ENCODE measurements around the gene DGKB.
A peak's percentile ranks its signal among the peaks of the same experiment; 100 is the strongest.

Gene DGKB

DNA sequence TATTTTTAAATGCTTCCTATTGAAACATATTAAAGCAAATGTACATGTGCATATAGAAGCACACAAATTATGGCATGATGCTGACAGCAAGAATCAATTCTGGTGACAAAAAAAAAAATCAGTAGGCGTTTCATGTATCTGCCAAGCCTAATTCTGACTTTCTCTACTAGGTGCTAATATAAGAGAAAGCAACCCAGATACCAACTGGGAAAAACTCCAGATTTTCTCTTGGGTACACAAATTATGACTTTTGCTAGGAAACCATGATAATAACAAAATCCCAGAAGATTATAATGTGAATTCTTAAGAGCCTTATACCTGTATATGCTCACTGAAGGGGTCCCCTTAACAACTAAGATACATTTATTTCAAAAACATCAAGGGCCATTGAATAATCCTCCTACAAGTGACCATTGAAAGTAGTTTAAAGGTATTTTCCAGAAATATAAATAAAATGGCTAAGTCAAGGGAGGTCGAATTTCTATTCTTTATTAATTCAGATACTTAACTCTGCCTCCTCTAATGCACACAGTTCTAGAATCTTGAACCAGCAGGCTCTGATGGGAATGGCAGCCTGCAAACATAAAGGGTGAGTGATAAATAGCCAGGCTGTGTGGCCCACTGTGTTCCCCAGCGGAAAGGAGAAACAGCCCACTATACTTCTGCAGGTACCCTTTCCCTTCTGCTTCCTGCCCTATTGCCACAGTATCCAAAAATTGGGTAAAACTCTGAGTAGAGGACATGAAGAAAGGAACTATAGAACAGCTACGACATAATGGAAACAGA lies 84.5 kb downstream of the DGKB start:
- TF ChIP-seq BACH2 (CRISPR knock-in tag; IDR thresholded peaks at IDR 0.05; ENCODE audit: borderline replicate concordance) (no peak), ZC3H10 (CRISPR knock-in tag; IDR thresholded peaks at IDR 0.05) (no peak), TOX (CRISPR knock-in tag; IDR thresholded peaks at IDR 0.05; ENCODE audit: borderline replicate concordance) (no peak), ESRRG (CRISPR knock-in tag; IDR thresholded peaks at IDR 0.05) (no peak), CSDC2 (CRISPR knock-in tag; IDR thresholded peaks at IDR 0.05) (no peak), ZNF8 (CRISPR knock-in tag; IDR thresholded peaks at IDR 0.05) (no peak), ZNF70 (CRISPR knock-in tag; IDR thresholded peaks at IDR 0.05) (no peak), ZNF565 (CRISPR knock-in tag; conservative IDR thresholded peaks at IDR 0.05; ENCODE audit: low read depth) (no peak), PPARA (CRISPR knock-in tag; IDR thresholded peaks at IDR 0.05; ENCODE audit: borderline replicate concordance) (no peak), OSR1 (CRISPR knock-in tag; IDR thresholded peaks at IDR 0.05) (no peak), TCF4 (CRISPR knock-in tag; IDR thresholded peaks at IDR 0.05; ENCODE audit: borderline replicate concordance) (no peak), ARNTL (CRISPR knock-in tag; IDR thresholded peaks at IDR 0.05; ENCODE audit: borderline replicate concordance, low read depth) (no peak)
- TF ChIP-seq, protein P1, sequence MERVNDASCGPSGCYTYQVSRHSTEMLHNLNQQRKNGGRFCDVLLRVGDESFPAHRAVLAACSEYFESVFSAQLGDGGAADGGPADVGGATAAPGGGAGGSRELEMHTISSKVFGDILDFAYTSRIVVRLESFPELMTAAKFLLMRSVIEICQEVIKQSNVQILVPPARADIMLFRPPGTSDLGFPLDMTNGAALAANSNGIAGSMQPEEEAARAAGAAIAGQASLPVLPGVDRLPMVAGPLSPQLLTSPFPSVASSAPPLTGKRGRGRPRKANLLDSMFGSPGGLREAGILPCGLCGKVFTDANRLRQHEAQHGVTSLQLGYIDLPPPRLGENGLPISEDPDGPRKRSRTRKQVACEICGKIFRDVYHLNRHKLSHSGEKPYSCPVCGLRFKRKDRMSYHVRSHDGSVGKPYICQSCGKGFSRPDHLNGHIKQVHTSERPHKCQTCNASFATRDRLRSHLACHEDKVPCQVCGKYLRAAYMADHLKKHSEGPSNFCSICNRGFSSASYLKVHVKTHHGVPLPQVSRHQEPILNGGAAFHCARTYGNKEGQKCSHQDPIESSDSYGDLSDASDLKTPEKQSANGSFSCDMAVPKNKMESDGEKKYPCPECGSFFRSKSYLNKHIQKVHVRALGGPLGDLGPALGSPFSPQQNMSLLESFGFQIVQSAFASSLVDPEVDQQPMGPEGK (CRISPR knock-in tag; IDR thresholded peaks at IDR 0.05; ENCODE audit: borderline replicate concordance): no peak
- TF ChIP-seq, protein P2, sequence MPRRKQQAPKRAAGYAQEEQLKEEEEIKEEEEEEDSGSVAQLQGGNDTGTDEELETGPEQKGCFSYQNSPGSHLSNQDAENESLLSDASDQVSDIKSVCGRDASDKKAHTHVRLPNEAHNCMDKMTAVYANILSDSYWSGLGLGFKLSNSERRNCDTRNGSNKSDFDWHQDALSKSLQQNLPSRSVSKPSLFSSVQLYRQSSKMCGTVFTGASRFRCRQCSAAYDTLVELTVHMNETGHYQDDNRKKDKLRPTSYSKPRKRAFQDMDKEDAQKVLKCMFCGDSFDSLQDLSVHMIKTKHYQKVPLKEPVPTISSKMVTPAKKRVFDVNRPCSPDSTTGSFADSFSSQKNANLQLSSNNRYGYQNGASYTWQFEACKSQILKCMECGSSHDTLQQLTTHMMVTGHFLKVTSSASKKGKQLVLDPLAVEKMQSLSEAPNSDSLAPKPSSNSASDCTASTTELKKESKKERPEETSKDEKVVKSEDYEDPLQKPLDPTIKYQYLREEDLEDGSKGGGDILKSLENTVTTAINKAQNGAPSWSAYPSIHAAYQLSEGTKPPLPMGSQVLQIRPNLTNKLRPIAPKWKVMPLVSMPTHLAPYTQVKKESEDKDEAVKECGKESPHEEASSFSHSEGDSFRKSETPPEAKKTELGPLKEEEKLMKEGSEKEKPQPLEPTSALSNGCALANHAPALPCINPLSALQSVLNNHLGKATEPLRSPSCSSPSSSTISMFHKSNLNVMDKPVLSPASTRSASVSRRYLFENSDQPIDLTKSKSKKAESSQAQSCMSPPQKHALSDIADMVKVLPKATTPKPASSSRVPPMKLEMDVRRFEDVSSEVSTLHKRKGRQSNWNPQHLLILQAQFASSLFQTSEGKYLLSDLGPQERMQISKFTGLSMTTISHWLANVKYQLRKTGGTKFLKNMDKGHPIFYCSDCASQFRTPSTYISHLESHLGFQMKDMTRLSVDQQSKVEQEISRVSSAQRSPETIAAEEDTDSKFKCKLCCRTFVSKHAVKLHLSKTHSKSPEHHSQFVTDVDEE (CRISPR knock-in tag; IDR thresholded peaks at IDR 0.05): no peak
- TF ChIP-seq, protein P3, sequence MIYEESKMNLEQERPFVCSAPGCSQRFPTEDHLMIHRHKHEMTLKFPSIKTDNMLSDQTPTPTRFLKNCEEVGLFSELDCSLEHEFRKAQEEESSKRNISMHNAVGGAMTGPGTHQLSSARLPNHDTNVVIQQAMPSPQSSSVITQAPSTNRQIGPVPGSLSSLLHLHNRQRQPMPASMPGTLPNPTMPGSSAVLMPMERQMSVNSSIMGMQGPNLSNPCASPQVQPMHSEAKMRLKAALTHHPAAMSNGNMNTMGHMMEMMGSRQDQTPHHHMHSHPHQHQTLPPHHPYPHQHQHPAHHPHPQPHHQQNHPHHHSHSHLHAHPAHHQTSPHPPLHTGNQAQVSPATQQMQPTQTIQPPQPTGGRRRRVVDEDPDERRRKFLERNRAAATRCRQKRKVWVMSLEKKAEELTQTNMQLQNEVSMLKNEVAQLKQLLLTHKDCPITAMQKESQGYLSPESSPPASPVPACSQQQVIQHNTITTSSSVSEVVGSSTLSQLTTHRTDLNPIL (CRISPR knock-in tag; IDR thresholded peaks at IDR 0.05; ENCODE audit: low read depth): no peak
- TF ChIP-seq, protein P4, sequence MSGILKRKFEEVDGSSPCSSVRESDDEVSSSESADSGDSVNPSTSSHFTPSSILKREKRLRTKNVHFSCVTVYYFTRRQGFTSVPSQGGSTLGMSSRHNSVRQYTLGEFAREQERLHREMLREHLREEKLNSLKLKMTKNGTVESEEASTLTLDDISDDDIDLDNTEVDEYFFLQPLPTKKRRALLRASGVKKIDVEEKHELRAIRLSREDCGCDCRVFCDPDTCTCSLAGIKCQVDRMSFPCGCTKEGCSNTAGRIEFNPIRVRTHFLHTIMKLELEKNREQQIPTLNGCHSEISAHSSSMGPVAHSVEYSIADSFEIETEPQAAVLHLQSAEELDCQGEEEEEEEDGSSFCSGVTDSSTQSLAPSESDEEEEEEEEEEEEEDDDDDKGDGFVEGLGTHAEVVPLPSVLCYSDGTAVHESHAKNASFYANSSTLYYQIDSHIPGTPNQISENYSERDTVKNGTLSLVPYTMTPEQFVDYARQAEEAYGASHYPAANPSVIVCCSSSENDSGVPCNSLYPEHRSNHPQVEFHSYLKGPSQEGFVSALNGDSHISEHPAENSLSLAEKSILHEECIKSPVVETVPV (CRISPR knock-in tag; IDR thresholded peaks at IDR 0.05): no peak
- ATAC-seq: no peak

DNA sequence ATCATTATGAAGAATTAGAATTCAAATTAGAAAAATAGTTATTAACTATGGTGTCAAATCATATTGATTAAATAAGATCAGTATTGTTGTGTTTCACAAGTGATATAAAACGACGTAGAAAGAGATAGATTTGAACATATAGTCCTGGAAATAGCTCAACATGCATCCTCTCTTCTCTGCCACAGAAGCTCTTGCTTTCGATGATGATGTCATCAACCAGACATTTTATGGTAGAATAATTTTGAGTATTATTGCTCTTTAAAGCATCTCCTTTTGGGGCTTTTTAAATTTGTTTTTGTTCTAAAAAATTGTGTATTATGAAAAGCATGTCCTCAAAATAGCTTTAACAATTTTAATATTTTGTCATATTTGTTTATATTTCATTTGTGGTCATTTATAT lies 95.0 kb downstream of the DGKB start:
- TF ChIP-seq, protein P5, sequence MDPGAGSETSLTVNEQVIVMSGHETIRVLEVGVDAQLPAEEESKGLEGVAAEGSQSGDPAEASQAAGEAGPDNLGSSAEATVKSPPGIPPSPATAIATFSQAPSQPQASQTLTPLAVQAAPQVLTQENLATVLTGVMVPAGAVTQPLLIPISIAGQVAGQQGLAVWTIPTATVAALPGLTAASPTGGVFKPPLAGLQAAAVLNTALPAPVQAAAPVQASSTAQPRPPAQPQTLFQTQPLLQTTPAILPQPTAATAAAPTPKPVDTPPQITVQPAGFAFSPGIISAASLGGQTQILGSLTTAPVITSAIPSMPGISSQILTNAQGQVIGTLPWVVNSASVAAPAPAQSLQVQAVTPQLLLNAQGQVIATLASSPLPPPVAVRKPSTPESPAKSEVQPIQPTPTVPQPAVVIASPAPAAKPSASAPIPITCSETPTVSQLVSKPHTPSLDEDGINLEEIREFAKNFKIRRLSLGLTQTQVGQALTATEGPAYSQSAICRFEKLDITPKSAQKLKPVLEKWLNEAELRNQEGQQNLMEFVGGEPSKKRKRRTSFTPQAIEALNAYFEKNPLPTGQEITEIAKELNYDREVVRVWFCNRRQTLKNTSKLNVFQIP (CRISPR knock-in tag; IDR thresholded peaks at IDR 0.05; ENCODE audit: borderline replicate concordance, low read depth): no peak
- TF ChIP-seq ISL1 (CRISPR knock-in tag; IDR thresholded peaks at IDR 0.05) (no peak), ZNF565 (CRISPR knock-in tag; conservative IDR thresholded peaks at IDR 0.05; ENCODE audit: low read depth) (no peak), ZC3H10 (CRISPR knock-in tag; IDR thresholded peaks at IDR 0.05) (no peak)
- TF ChIP-seq, protein P4 (CRISPR knock-in tag; IDR thresholded peaks at IDR 0.05): no peak
- peak; percentile 62 for ATAC-seq

All from SK-N-SH treated with all-trans-retinoic acid at 6 μM for 48 hours (cell line).